Neural progenitor cell (in vitro differentiated cells): ENCODE data around the gene PEX26. TPM values are rescaled to one million over a fixed set of nuclear protein-coding genes. Genes with fewer than 3 reads are reported as not detected.
A peak's percentile ranks its signal among the peaks of the same experiment; 100 is the strongest.

Experiments used
- DNase-seq: peaks from one replicate; pipeline ENCODE4 v3.0.0-alpha.2; 2016; ENCODE audit warnings: low spot score
- H2AFZ ChIP-seq: fragments of 200-600 bp; sonication (generic); replicated peaks from 2 replicates; pipeline ENCODE4 v1.6.1; 2016; ENCODE audit warnings: antibody characterized with exemption
- H3F3A ChIP-seq: fragments of 200-600 bp; sonication (generic); 2 replicates; pipeline ENCODE4 v1.6.1; 2016; ENCODE audit warnings: antibody characterized with exemption, low read depth
- H3K27ac ChIP-seq: fragments of 200-600 bp; sonication (generic); 2 replicates; pipeline ENCODE4 v1.5.1; 2016; ENCODE audit warnings: mild to moderate bottlenecking
- H3K27me3 ChIP-seq: fragments of 200-600 bp; sonication (generic); 2 replicates; pipeline ENCODE4 v1.6.1; 2016; ENCODE audit warnings: mild to moderate bottlenecking, moderate library complexity
- H3K36me3 ChIP-seq: fragments of 200-600 bp; sonication (generic); 2 replicates; pipeline ENCODE4 v1.5.1; 2016
- H3K4me1 ChIP-seq: fragments of 200-600 bp; sonication (generic); 2 replicates; pipeline ENCODE4 v1.6.1; 2016; ENCODE audit warnings: mixed run types
- H3K4me2 ChIP-seq: fragments of 200-600 bp; sonication (generic); 2 replicates; pipeline ENCODE4 v1.6.1; 2016
- H3K4me3 ChIP-seq: fragments of 200-600 bp; sonication (generic); 2 replicates; pipeline ENCODE4 v1.5.1; 2016
- H3K79me2 ChIP-seq: fragments of 200-600 bp; sonication (generic); 2 replicates; pipeline ENCODE4 v1.6.1; 2016; ENCODE audit warnings: low read depth
- H3K9ac ChIP-seq: fragments of 200-600 bp; sonication (generic); 2 replicates; pipeline ENCODE4 v1.6.1; 2016
- H3K9me3 ChIP-seq: fragments of 200-600 bp; sonication (generic); 2 replicates; pipeline ENCODE4 v1.5.1; 2016; ENCODE audit warnings: low read depth
- H4K20me1 ChIP-seq: fragments of 200-600 bp; sonication (generic); 2 replicates; pipeline ENCODE4 v1.6.1; 2016; ENCODE audit warnings: low read depth
- H3K27ac Mint-ChIP-seq: 3 replicates; pipeline ENCODE4 v1.8.0; 2021; ENCODE audit warnings: mixed read lengths
- H3K27me3 Mint-ChIP-seq: 2 replicates; pipeline ENCODE4 v1.8.0; 2022; ENCODE audit warnings: low read depth, mild to moderate bottlenecking, inconsistent platforms, moderate library complexity, mixed read lengths; ENCODE audit not compliant: insufficient read depth
- H3K36me3 Mint-ChIP-seq: 3 replicates; pipeline ENCODE4 v1.8.0; 2021; ENCODE audit warnings: mixed read lengths
- H3K4me1 Mint-ChIP-seq: 3 replicates; pipeline ENCODE4 v1.8.0; 2021; ENCODE audit warnings: mixed read lengths
- H3K4me3 Mint-ChIP-seq: 3 replicates; pipeline ENCODE4 v1.8.0; 2021; ENCODE audit warnings: mild to moderate bottlenecking, moderate library complexity, mixed read lengths
- H3K9me3 Mint-ChIP-seq: 3 replicates; pipeline ENCODE4 v1.8.0; 2020; ENCODE audit warnings: mixed read lengths
- CTCF ChIP-seq: fragments of 200-600 bp; sonication (generic); IDR thresholded peaks from 2 replicates; pipeline ENCODE4 v1.5.1; 2017; ENCODE audit warnings: antibody characterized with exemption, mild to moderate bottlenecking
- EZH2 ChIP-seq: fragments of 200-600 bp; sonication (generic); IDR thresholded peaks from 2 replicates; pipeline ENCODE4 v1.6.1; 2017; ENCODE audit warnings: antibody characterized with exemption, mild to moderate bottlenecking, moderate library complexity
- EZH2phosphoT487 ChIP-seq: fragments of 200-600 bp; sonication (generic); IDR thresholded peaks from 2 replicates; pipeline ENCODE4 v1.6.1; 2017; ENCODE audit warnings: antibody characterized with exemption
- total RNA-seq: library from RNA; depleted of rRNA; stranded (reverse); fragments of >200 nt; gene quantifications from 2 replicates; pipeline ENCODE4 v1.2.3, GENCODE V29; 2015; ENCODE audit warnings: low replicate concordance

The PEX26 gene
- total RNA-seq, 1 donor from 2014 or later = 22.9 TPM

DNA sequence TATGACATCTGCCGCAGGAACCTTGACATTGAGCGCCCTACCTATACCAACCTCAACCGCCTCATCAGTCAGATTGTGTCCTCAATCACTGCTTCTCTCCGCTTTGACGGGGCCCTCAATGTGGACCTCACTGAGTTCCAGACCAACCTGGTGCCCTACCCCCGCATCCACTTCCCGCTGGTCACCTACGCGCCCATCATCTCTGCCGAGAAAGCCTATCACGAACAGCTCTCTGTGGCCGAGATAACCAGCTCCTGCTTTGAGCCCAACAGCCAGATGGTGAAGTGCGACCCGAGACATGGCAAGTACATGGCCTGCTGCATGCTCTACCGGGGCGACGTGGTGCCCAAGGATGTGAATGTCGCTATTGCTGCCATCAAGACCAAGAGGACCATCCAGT is 48.8 kb downstream of the PEX26 start:
- Histone ChIP-seq H3K4me1 (peaks cover 8% of the 10 kb centered on the region), H3K9me3 (no peaks in the 10 kb centered on the region), H3K27ac (no peak overlapping the region), H3K4me3 (no peak overlapping the region), H3F3A (no peaks in the 10 kb centered on the region), H3K9ac (no peak overlapping the region), H3K4me2 (no peak overlapping the region), H4K20me1 (no peaks in the 10 kb centered on the region), H2AFZ (no peak overlapping the region), H3K79me2 (no peaks in the 10 kb centered on the region), H3K27me3 (no peaks in the 10 kb centered on the region), H3K36me3 (no peaks in the 10 kb centered on the region)
- no peak for DNase-seq
- TF ChIP-seq EZH2phosphoT487 (no peak), CTCF (no peak), EZH2 (no peak)
- H3K27ac Mint-ChIP-seq = peak overlapping the region; percentile 54
- H3K36me3 Mint-ChIP-seq = peaks cover 2% of the 10 kb centered on the region
- H3K9me3 Mint-ChIP-seq = no peaks in the 10 kb centered on the region
- no peak overlapping the region for H3K4me3 Mint-ChIP-seq
- H3K4me1 Mint-ChIP-seq = peaks cover 5% of the 10 kb centered on the region
- peaks cover 5% of the 10 kb centered on the region for H3K27me3 Mint-ChIP-seq

DNA sequence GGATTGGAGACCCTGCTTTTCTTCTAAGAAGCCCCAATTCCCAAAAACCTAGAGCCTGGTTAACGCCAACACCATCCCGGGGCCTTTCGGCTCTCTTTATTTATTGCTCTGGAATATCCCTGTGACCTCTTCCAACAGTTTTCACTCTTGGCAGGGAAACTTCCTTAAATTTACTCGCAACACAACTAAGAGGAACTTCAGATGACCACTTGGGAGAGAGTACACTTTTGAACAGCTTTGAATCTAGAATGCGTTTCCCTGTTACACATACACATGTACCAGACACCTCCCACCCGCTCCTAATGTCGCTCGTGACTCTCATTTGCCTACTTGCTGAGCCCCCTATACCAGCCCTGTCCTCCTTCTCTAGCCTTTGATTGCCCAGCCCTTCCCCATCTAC is 52.2 kb downstream of the PEX26 start:
- no peak overlapping the region for H3K4me3 ChIP-seq
- H2AFZ ChIP-seq = no peak overlapping the region
- H3K4me1 ChIP-seq = no peaks in the 10 kb centered on the region
- TF ChIP-seq EZH2phosphoT487 (no peak), EZH2 (no peak), CTCF (no peak)
- H3K36me3 Mint-ChIP-seq = peaks cover 2% of the 10 kb centered on the region
- H3K27me3 ChIP-seq = no peaks in the 10 kb centered on the region
- H3F3A ChIP-seq = no peaks in the 10 kb centered on the region
- no peak overlapping the region for H3K27ac ChIP-seq
- no peaks in the 10 kb centered on the region for H3K9me3 ChIP-seq
- no peaks in the 10 kb centered on the region for H4K20me1 ChIP-seq
- H3K36me3 ChIP-seq = no peaks in the 10 kb centered on the region
- H3K4me2 ChIP-seq = no peak overlapping the region
- H3K9me3 Mint-ChIP-seq = no peaks in the 10 kb centered on the region
- H3K4me3 Mint-ChIP-seq = no peak overlapping the region
- H3K79me2 ChIP-seq = no peaks in the 10 kb centered on the region
- H3K4me1 Mint-ChIP-seq = no peaks in the 10 kb centered on the region
- H3K27me3 Mint-ChIP-seq = peaks cover 5% of the 10 kb centered on the region
- H3K9ac ChIP-seq = no peak overlapping the region
- DNase-seq = no peak
- H3K27ac Mint-ChIP-seq = no peak overlapping the region

GRCh38 chr22:18130699-18131429 is 53.1 kb downstream of the PEX26 start:
- no peak overlapping the region for H3K27ac Mint-ChIP-seq

More at GRCh38 chr22:18130699-18131429, 53.1 kb downstream of the PEX26 start:
- no peak overlapping the region for H3K4me3 ChIP-seq
- H3K4me1 ChIP-seq = no peaks in the 10 kb centered on the region
- no peaks in the 10 kb centered on the region for H4K20me1 ChIP-seq
- H3K79me2 ChIP-seq = no peaks in the 10 kb centered on the region
- Mint-ChIP-seq H3K4me3 (no peak overlapping the region), H3K4me1 (no peaks in the 10 kb centered on the region), H3K27me3 (peaks cover 5% of the 10 kb centered on the region), H3K36me3 (peaks cover 2% of the 10 kb centered on the region), H3K9me3 (no peaks in the 10 kb centered on the region)
- H3K4me2 ChIP-seq = no peak overlapping the region
- H3K27ac ChIP-seq = no peak overlapping the region
- TF ChIP-seq CTCF (no peak), EZH2phosphoT487 (no peak), EZH2 (no peak)
- H3K27me3 ChIP-seq = no peaks in the 10 kb centered on the region
- no peaks in the 10 kb centered on the region for H3K9me3 ChIP-seq
- no peaks in the 10 kb centered on the region for H3F3A ChIP-seq
- H3K36me3 ChIP-seq = no peaks in the 10 kb centered on the region
- no peak overlapping the region for H3K9ac ChIP-seq
- H2AFZ ChIP-seq = no peak overlapping the region
- no peak for DNase-seq
